ENCODE data around the gene IRAK3.

IRAK3 gene

DNA sequence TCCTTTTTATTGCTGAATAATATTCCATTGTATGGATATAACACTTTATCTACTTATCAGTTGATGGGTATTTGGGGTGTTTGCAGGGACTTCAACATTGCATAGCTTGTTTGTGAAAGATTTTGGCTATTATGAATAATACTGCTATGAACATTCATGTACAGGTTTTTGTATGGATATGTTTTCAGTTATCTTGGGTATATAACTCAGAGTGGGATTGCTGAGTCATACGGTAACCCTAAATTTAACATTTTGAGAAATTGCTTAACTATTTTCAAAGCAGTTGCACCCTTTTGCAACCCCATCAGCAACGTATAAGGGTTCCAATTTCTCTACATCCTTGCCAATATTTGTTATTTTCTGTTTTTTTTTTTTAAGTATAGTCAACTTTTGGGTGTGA lies 86.0 kb downstream of the IRAK3 start:
- Histone ChIP-seq H3K27me3 (ENCODE audit: control insufficient read depth in 1 of 2, insufficient read depth in 2 of 2, low read length in 2 of 2) (peaks cover 6 to 7% of the 10 kb centered on the region in 2 donors), H3K36me3 (ENCODE audit: control insufficient read depth in 1 of 2, insufficient read depth in 2 of 2, low read length in 2 of 2) (no peaks in the 10 kb centered on the region), H3K4me3 (ENCODE audit: low read depth in 1 of 2, low read length in 2 of 2) (no peak overlapping the region), H3K27ac (ENCODE audit: low read depth, low read length) (no peak overlapping the region), H3K4me1 (ENCODE audit: control insufficient read depth in 1 of 2, insufficient read depth in 2 of 2, low read length in 2 of 2) (no peaks in the 10 kb centered on the region), H3K9me3 (ENCODE audit: control insufficient read depth in 1 of 2, low read length in 2 of 2) (no peaks in the 10 kb centered on the region), H3K9ac (ENCODE audit: low read depth in 1 of 2, low read length in 2 of 2) (no peak overlapping the region)

GRCh38 chr12:66279123-66279712 lies 90.2 kb downstream of the IRAK3 start:
- Histone ChIP-seq H3K36me3 (ENCODE audit: control insufficient read depth in 1 of 2, insufficient read depth in 2 of 2, low read length in 2 of 2) (no peaks in the 10 kb centered on the region), H3K4me3 (ENCODE audit: low read depth in 1 of 2, low read length in 2 of 2) (no peak overlapping the region), H3K27me3 (ENCODE audit: control insufficient read depth in 1 of 2, insufficient read depth in 2 of 2, low read length in 2 of 2) (peaks cover 6 to 7% of the 10 kb centered on the region in 2 donors), H3K27ac (ENCODE audit: low read depth, low read length) (no peak overlapping the region), H3K9ac (ENCODE audit: low read depth in 1 of 2, low read length in 2 of 2) (no peak overlapping the region), H3K4me1 (ENCODE audit: control insufficient read depth in 1 of 2, insufficient read depth in 2 of 2, low read length in 2 of 2) (no peaks in the 10 kb centered on the region), H3K9me3 (ENCODE audit: control insufficient read depth in 1 of 2, low read length in 2 of 2) (no peaks in the 10 kb centered on the region)

DNA sequence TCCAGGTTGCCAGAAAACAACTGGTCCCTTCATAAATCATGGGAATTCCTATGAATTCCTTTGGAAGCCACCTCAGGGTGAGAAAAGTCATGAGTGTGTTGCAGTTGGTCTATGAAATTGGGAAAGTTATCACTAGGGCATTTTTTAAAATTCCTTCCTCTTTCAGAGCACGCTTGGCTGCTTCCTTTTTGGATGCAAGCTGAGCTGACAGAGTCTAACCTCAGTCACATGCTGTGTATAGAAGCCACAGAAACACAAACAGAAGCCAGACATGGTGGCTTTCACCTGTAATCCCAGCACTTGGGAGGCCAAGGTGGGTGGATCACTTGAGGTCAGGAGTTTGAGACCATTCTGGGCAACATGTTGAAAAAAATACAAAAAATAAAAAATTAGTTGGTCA lies 91.5 kb downstream of the IRAK3 start:
- Histone ChIP-seq H3K9ac (ENCODE audit: low read depth in 1 of 2, low read length in 2 of 2) (no peak overlapping the region), H3K27ac (ENCODE audit: low read depth, low read length) (no peak overlapping the region), H3K9me3 (ENCODE audit: control insufficient read depth in 1 of 2, low read length in 2 of 2) (no peaks in the 10 kb centered on the region), H3K4me1 (ENCODE audit: control insufficient read depth in 1 of 2, insufficient read depth in 2 of 2, low read length in 2 of 2) (no peaks in the 10 kb centered on the region), H3K27me3 (ENCODE audit: control insufficient read depth in 1 of 2, insufficient read depth in 2 of 2, low read length in 2 of 2) (peaks cover 6 to 7% of the 10 kb centered on the region in 2 donors), H3K4me3 (ENCODE audit: low read depth in 1 of 2, low read length in 2 of 2) (no peak overlapping the region), H3K36me3 (ENCODE audit: control insufficient read depth in 1 of 2, insufficient read depth in 2 of 2, low read length in 2 of 2) (no peaks in the 10 kb centered on the region)

- H3K4me1 ChIP-seq (ENCODE audit: control insufficient read depth in 1 of 2, insufficient read depth in 2 of 2, low read length in 2 of 2) = no peaks in the 10 kb centered on the region
These were observed 93.2 kb downstream of the IRAK3 start for GRCh38 chr12:66282244-66282643.

DNA sequence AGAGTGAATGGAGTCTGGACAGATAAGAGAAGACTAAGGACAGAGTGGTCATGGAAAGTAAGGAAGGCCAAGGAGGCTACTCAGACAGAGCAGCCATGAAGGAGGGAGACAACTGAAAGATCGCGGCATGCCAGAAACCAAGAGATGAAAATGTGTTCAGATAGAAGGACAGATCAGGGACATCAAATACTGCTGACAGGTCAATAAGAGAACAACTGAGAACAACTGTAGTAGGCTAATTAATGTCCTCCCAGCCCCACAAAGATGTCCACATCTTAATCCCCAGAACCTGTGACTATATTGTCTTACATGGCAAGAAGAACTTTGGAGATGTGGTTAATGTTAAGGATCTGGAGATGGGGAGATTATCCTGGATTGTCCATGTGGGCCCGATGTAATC lies 98.3 kb downstream of the IRAK3 start:
- Histone ChIP-seq H3K4me1 (ENCODE audit: control insufficient read depth in 1 of 2, insufficient read depth in 2 of 2, low read length in 2 of 2) (no peaks in the 10 kb centered on the region), H3K9me3 (ENCODE audit: control insufficient read depth in 1 of 2, low read length in 2 of 2) (no peaks in the 10 kb centered on the region), H3K27me3 (ENCODE audit: control insufficient read depth in 1 of 2, insufficient read depth in 2 of 2, low read length in 2 of 2) (no peaks in the 10 kb centered on the region), H3K27ac (ENCODE audit: low read depth, low read length) (no peak overlapping the region), H3K4me3 (ENCODE audit: low read depth in 1 of 2, low read length in 2 of 2) (no peak overlapping the region), H3K36me3 (ENCODE audit: control insufficient read depth in 1 of 2, insufficient read depth in 2 of 2, low read length in 2 of 2) (no peaks in the 10 kb centered on the region), H3K9ac (ENCODE audit: low read depth in 1 of 2, low read length in 2 of 2) (no peak overlapping the region)

More at GRCh38 chr12:66282244-66282643, 93.2 kb downstream of the IRAK3 start:
- Histone ChIP-seq H3K4me3 (ENCODE audit: low read depth in 1 of 2, low read length in 2 of 2) (no peak overlapping the region), H3K27me3 (ENCODE audit: control insufficient read depth in 1 of 2, insufficient read depth in 2 of 2, low read length in 2 of 2) (peaks cover 6 to 7% of the 10 kb centered on the region in 2 donors), H3K36me3 (ENCODE audit: control insufficient read depth in 1 of 2, insufficient read depth in 2 of 2, low read length in 2 of 2) (no peaks in the 10 kb centered on the region), H3K9ac (ENCODE audit: low read depth in 1 of 2, low read length in 2 of 2) (no peak overlapping the region), H3K9me3 (ENCODE audit: control insufficient read depth in 1 of 2, low read length in 2 of 2) (no peaks in the 10 kb centered on the region), H3K27ac (ENCODE audit: low read depth, low read length) (no peak overlapping the region)

DNA sequence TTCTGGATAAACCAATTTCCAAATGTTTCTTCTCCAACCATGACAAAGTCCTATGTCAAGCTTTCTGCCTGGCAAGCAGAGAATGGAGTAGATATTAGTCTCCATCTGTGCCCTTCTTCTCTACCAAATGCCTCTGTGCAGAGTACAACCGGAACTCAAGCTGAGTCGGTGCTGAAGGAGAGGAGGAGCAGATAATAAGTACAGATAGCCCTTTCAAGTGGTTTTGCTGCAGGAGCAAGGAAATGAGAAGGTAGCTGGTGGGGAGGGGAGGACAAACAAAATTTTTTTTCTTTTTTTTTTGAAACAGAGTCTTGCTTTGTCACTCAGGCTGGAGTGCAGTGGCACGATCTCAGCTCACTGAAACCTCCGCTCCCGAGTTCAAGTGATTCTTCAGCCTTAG lies 99.1 kb downstream of the IRAK3 start:
- Histone ChIP-seq H3K9ac (ENCODE audit: low read depth in 1 of 2, low read length in 2 of 2) (no peak overlapping the region), H3K4me3 (ENCODE audit: low read depth in 1 of 2, low read length in 2 of 2) (no peak overlapping the region), H3K9me3 (ENCODE audit: control insufficient read depth in 1 of 2, low read length in 2 of 2) (no peaks in the 10 kb centered on the region), H3K27me3 (ENCODE audit: control insufficient read depth in 1 of 2, insufficient read depth in 2 of 2, low read length in 2 of 2) (no peaks in the 10 kb centered on the region), H3K4me1 (ENCODE audit: control insufficient read depth in 1 of 2, insufficient read depth in 2 of 2, low read length in 2 of 2) (no peaks in the 10 kb centered on the region), H3K36me3 (ENCODE audit: control insufficient read depth in 1 of 2, insufficient read depth in 2 of 2, low read length in 2 of 2) (no peaks in the 10 kb centered on the region), H3K27ac (ENCODE audit: low read depth, low read length) (no peak overlapping the region)

GRCh38 chr12:66289485-66289884 lies 100.5 kb downstream of the IRAK3 start:
- Histone ChIP-seq H3K4me3 (ENCODE audit: low read depth in 1 of 2, low read length in 2 of 2) (no peak overlapping the region), H3K36me3 (ENCODE audit: control insufficient read depth in 1 of 2, insufficient read depth in 2 of 2, low read length in 2 of 2) (no peaks in the 10 kb centered on the region), H3K27ac (ENCODE audit: low read depth, low read length) (no peak overlapping the region), H3K27me3 (ENCODE audit: control insufficient read depth in 1 of 2, insufficient read depth in 2 of 2, low read length in 2 of 2) (no peaks in the 10 kb centered on the region), H3K4me1 (ENCODE audit: control insufficient read depth in 1 of 2, insufficient read depth in 2 of 2, low read length in 2 of 2) (no peaks in the 10 kb centered on the region), H3K9me3 (ENCODE audit: control insufficient read depth in 1 of 2, low read length in 2 of 2) (no peaks in the 10 kb centered on the region), H3K9ac (ENCODE audit: low read depth in 1 of 2, low read length in 2 of 2) (no peak overlapping the region)

- no peaks in the 10 kb centered on the region for H3K36me3 ChIP-seq (ENCODE audit: control insufficient read depth in 1 of 2, insufficient read depth in 2 of 2, low read length in 2 of 2)
- no peaks in the 10 kb centered on the region for H3K27me3 ChIP-seq (ENCODE audit: control insufficient read depth in 1 of 2, insufficient read depth in 2 of 2, low read length in 2 of 2)
- H3K9ac ChIP-seq (ENCODE audit: low read depth in 1 of 2, low read length in 2 of 2) = no peak overlapping the region
- H3K9me3 ChIP-seq (ENCODE audit: control insufficient read depth in 1 of 2, low read length in 2 of 2) = no peaks in the 10 kb centered on the region
- no peak overlapping the region for H3K4me3 ChIP-seq (ENCODE audit: low read depth in 1 of 2, low read length in 2 of 2)
- no peaks in the 10 kb centered on the region for H3K4me1 ChIP-seq (ENCODE audit: control insufficient read depth in 1 of 2, insufficient read depth in 2 of 2, low read length in 2 of 2)
- no peak overlapping the region for H3K27ac ChIP-seq (ENCODE audit: low read depth, low read length)
These were observed 101.7 kb downstream of the IRAK3 start for GRCh38 chr12:66290716-66291200.

GRCh38 chr12:66296176-66296683 lies 107.2 kb downstream of the IRAK3 start:
- Histone ChIP-seq H3K27ac (ENCODE audit: low read depth, low read length) (no peak overlapping the region), H3K9me3 (ENCODE audit: control insufficient read depth in 1 of 2, low read length in 2 of 2) (no peaks in the 10 kb centered on the region), H3K36me3 (ENCODE audit: control insufficient read depth in 1 of 2, insufficient read depth in 2 of 2, low read length in 2 of 2) (no peaks in the 10 kb centered on the region), H3K9ac (ENCODE audit: low read depth in 1 of 2, low read length in 2 of 2) (no peak overlapping the region), H3K4me1 (ENCODE audit: control insufficient read depth in 1 of 2, insufficient read depth in 2 of 2, low read length in 2 of 2) (no peaks in the 10 kb centered on the region), H3K27me3 (ENCODE audit: control insufficient read depth in 1 of 2, insufficient read depth in 2 of 2, low read length in 2 of 2) (no peaks in the 10 kb centered on the region), H3K4me3 (ENCODE audit: low read depth in 1 of 2, low read length in 2 of 2) (no peak overlapping the region)

- Histone ChIP-seq H3K9me3 (ENCODE audit: control insufficient read depth in 1 of 2, low read length in 2 of 2) (no peaks in the 10 kb centered on the region), H3K9ac (ENCODE audit: low read depth in 1 of 2, low read length in 2 of 2) (no peak overlapping the region), H3K4me3 (ENCODE audit: low read depth in 1 of 2, low read length in 2 of 2) (no peak overlapping the region)
These were observed 108.1 kb downstream of the IRAK3 start for GRCh38 chr12:66297080-66297479.

More at GRCh38 chr12:66297080-66297479, 108.1 kb downstream of the IRAK3 start:
- H3K27ac ChIP-seq (ENCODE audit: low read depth, low read length) = no peak overlapping the region
- peaks cover 3 to 5% of the 10 kb centered on the region in 2 donors for H3K4me1 ChIP-seq (ENCODE audit: control insufficient read depth in 1 of 2, insufficient read depth in 2 of 2, low read length in 2 of 2)
- no peaks in the 10 kb centered on the region for H3K36me3 ChIP-seq (ENCODE audit: control insufficient read depth in 1 of 2, insufficient read depth in 2 of 2, low read length in 2 of 2)
- no peaks in the 10 kb centered on the region for H3K27me3 ChIP-seq (ENCODE audit: control insufficient read depth in 1 of 2, insufficient read depth in 2 of 2, low read length in 2 of 2)
